ENCODE measurements around the gene TBCCD1.
A peak's percentile ranks its signal among the peaks of the same experiment; 100 is the strongest.

TBCCD1 gene

GRCh38 chr3:186520957-186521842, 45.9 kb downstream of the TBCCD1 start:
- TF ChIP-seq CTCF (IDR thresholded peaks at IDR 0.05; ENCODE audit: low read depth, low read length) = no peak
- no peak for DNase-seq (ENCODE audit: extremely low read depth, low read depth)

GRCh38 chr3:186520431-186520830, 46.7 kb downstream of the TBCCD1 start:
- no peak for TF ChIP-seq CTCF (IDR thresholded peaks at IDR 0.05; ENCODE audit: low read depth, low read length)
- DNase-seq (ENCODE audit: extremely low read depth, low read depth) = no peak

DNA sequence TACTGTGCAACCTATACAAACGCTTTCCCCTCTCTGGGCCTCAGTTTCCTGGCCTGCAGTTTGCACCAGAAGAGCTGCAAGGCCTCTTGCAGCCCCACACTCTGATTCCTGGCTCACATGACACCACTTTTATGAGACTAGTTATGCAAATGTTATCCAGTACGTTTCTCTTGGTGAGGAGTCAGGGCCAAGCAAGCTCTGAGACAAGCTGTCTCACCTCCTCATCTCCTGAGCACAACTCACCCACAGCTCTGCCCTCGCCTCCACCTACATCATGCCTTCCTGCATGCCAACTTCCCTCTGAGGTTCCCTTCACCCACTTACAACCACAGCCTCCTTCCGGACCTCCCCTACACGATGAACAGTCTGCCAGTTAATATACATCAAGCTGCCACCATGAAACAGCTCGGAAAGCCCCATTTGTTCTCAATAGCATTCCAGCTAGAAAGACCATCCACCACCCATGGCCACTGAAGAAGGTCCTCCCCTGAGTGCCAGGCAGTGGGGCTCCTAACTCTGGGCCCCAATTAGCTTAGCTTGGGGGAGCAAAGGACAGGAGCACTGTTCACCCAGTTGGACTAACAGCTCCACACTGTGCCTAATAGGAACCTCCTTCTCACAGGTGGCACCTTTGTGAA, 48.0 kb downstream of the TBCCD1 start:
- TF ChIP-seq CTCF (IDR thresholded peaks at IDR 0.05; ENCODE audit: low read depth, low read length) = no peak
- DNase-seq (ENCODE audit: extremely low read depth, low read depth) = no peak

DNA sequence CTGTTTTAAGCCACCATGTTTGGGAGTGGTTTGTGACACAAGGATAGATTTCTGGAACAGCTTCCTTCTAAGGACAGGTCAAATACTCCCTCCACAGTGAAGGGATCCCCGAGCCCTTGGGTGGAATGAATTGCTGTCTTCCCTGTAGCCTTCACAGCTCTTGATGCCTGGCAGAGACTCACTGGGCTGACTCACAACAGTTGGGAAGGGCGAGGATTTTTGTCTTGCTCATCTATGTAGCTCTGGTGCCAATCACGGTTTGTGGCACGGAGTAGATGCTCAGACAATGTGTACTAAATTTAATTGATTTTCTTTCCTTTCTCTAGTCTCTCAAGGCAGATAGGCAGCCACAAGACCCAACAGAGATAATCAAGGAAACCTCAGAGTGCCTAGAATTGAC, 49.9 kb downstream of the TBCCD1 start:
- no peak for TF ChIP-seq CTCF (IDR thresholded peaks at IDR 0.05; ENCODE audit: low read depth, low read length)
- DNase-seq (ENCODE audit: extremely low read depth, low read depth) = no peak

GRCh38 chr3:186516646-186517045, 50.5 kb downstream of the TBCCD1 start:
- DNase-seq (ENCODE audit: extremely low read depth, low read depth) = no peak
- TF ChIP-seq CTCF (IDR thresholded peaks at IDR 0.05; ENCODE audit: low read depth, low read length) = no peak

DNA sequence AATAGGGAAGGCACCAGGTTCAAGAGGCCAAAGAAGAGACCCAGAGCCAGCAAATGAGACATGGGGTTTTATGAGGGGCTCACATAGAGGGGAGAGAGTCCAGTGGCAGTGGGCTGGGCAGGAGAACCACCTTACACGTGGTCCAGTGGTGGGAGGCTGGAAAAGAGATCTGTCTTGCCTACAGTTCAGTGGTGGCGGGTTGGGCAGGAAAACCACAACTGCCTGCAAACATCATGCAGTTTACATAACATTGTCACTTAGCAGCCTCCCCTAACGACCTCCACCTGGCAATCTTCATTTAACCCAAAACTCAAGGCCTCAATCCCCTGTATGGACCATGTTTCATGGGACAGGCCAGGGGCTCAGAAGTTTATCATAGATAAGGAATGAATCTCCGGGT, 52.0 kb downstream of the TBCCD1 start:
- TF ChIP-seq CTCF (IDR thresholded peaks at IDR 0.05; ENCODE audit: low read depth, low read length) = no peak

DNA sequence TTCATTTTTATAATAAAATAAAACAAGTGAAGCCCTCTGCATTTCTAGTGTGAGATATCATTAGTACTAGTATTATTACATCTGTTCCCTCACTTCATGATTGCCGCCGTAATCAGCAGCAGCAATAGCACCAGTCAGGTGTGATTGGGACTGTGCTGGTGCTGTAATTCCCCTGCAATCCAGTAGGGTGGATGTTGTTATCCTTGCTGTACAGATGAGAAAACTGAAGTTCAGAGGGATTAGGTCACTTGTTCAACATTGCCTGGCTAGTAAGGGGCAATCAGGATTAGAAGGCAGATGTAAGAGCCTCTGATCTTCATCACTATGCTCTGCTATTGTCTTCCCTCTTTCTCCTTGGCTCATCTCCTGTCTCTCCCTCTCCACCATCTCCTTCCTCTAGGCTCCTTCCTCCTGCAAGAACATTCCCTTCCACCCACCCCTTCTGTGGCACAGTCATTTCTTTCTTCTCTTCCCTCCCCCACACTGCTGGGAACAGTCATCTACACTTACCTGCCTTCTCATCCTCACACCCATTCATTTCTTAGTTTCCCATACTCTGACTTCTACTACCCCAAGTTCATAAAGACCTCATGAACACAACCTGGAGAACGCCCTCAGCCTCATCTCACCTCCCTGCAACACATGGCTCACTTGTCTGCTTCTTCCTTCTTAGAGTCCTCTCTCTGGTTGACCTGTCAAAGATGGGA, 52.7 kb downstream of the TBCCD1 start:
- peak; percentile 15 for TF ChIP-seq CTCF (IDR thresholded peaks at IDR 0.05; ENCODE audit: low read depth, low read length)
- no peak for DNase-seq (ENCODE audit: extremely low read depth, low read depth)

More for the DNA sequence above, 52.0 kb downstream of the TBCCD1 start:
- DNase-seq (ENCODE audit: extremely low read depth, low read depth) = no peak

Data from AG09319 (cell line).